K562 (cell line): ENCODE data around the gene EEF2. TPM values are rescaled to one million over a fixed set of nuclear protein-coding genes. Genes with fewer than 3 reads are reported as not detected.

ENCODE experiments used
- ATAC-seq: fragments of 200-7000 bp; cut with Tn5 transposase; 3 replicates; pipeline ENCODE4 v1.9.1; 2020; ENCODE audit warnings: moderate library complexity
- BruUV-seq: library from RNA; stranded (reverse); fragments of 400-500 nt; replicated peaks from 2 replicates; lab custom pipeline; 2021; lab: Mats Ljungman, UMichigan
- CTCF ChIA-PET: fragments of 300-600 bp; formaldehyde crosslinking; extraction: SDS; loops from one replicate; lab custom pipeline; 2021; ENCODE audit warnings: low intra/inter-chr PET ratio; lab: Yijun Ruan, JAX
- POLR2A ChIA-PET: fragments of 300-600, 350-650 bp; sonication (Branson Sonifier 250); formaldehyde crosslinking; extraction: SDS; loops from one replicate; lab custom pipeline; 2021; ENCODE audit warnings: antibody characterized with exemption, inconsistent platforms; lab: Yijun Ruan, JAX
- DNase-seq, 4 experiments: peaks; one replicate each; pipeline versions ENCODE4 v3.0.0 to v3.0.0-alpha.2; 2011 to 2018; ENCODE audit warnings: low spot score in 3 of 4, mixed read lengths in 3 of 4; ENCODE audit errors: extremely low read depth in 1 of 4
- FAIRE-seq: peaks from 2 replicates; lab custom pipeline; 2011; peaks lifted over from hg19 to GRCh38; lab: Jason Lieb, UNC
- H2AFZ ChIP-seq: 2 replicates; pipeline ENCODE4 v1.6.0; 2011; ENCODE audit warnings: low read depth, low read length, control low read depth, inconsistent platforms
- H3K27ac ChIP-seq: fragments of 200-600 bp; 3 replicates; pipeline ENCODE4 v1.8.0; 2011; ENCODE audit warnings: low read depth, mild to moderate bottlenecking, control low read depth, inconsistent platforms, low read length, moderate library complexity, mixed read lengths; ENCODE audit errors: extremely low read depth
- H3K27me3 ChIP-seq, 2 experiments: fragments of 300-600 bp in 1 of 2; 2 replicates in 1 of 2; 3 replicates in 1 of 2; pipeline versions ENCODE4 v1.6.0 to v1.8.0; 2011; ENCODE audit warnings: inconsistent platforms in 2 of 2, low read length in 2 of 2, mild to moderate bottlenecking in 1 of 2, mixed read lengths in 1 of 2, moderate library complexity in 1 of 2; ENCODE audit not compliant: control insufficient read depth in 2 of 2, insufficient read depth in 2 of 2
- H3K36me3 ChIP-seq: fragments of 300-600 bp; 3 replicates; pipeline ENCODE4 v1.8.0; 2011; ENCODE audit warnings: mild to moderate bottlenecking, low read length, inconsistent platforms; ENCODE audit not compliant: control insufficient read depth, insufficient read depth
- H3K4me1 ChIP-seq, 2 experiments: fragments of 200-600 bp in 1 of 2; replicated peaks in 1 of 2; 2 replicates in 1 of 2; 3 replicates in 1 of 2; pipeline versions ENCODE4 v1.5.1 to v1.8.0; 2011; ENCODE audit warnings: inconsistent platforms in 2 of 2, low read length in 2 of 2, mild to moderate bottlenecking in 1 of 2, mixed read lengths in 1 of 2, moderate library complexity in 1 of 2; ENCODE audit not compliant: control insufficient read depth in 2 of 2, insufficient read depth in 2 of 2
- H3K4me2 ChIP-seq: 2 replicates; pipeline ENCODE4 v1.6.1; 2011; ENCODE audit warnings: low read length, control low read depth, inconsistent platforms, mixed read lengths; ENCODE audit not compliant: insufficient read depth
- H3K4me3 ChIP-seq: fragments of 200-600 bp; sonication (generic), shearing (Covaris generic); 2 replicates; pipeline ENCODE4 v1.5.1; 2016; ENCODE audit warnings: control low read depth, inconsistent platforms
- H3K79me2 ChIP-seq: fragments of 200-600 bp; 3 replicates; pipeline ENCODE4 v1.8.0; 2011; ENCODE audit warnings: low read length, inconsistent platforms; ENCODE audit not compliant: control insufficient read depth, insufficient read depth
- H3K9ac ChIP-seq, 2 experiments: 2 replicates each; pipeline versions ENCODE4 v1.6.0 to v1.6.1; 2011; ENCODE audit warnings: low read depth in 2 of 2, low read length in 2 of 2, control low read depth in 1 of 2, inconsistent platforms in 1 of 2, mild to moderate bottlenecking in 1 of 2, mixed read lengths in 1 of 2; ENCODE audit not compliant: insufficient read depth in 1 of 2
- H3K9me1 ChIP-seq: one replicate; pipeline ENCODE4 v1.6.0; 2011; ENCODE audit warnings: inconsistent platforms, mild to moderate bottlenecking, low read length, moderate library complexity; ENCODE audit not compliant: control insufficient read depth, insufficient read depth
- H3K9me3 ChIP-seq: replicated peaks from 2 replicates; pipeline ENCODE4 v1.5.1; 2011; ENCODE audit warnings: low read depth, low read length, inconsistent platforms; ENCODE audit not compliant: control insufficient read depth, insufficient read depth
- H4K20me1 ChIP-seq: replicated peaks from 2 replicates; pipeline ENCODE4 v1.6.1; 2011; ENCODE audit warnings: low read length, inconsistent platforms, mixed read lengths; ENCODE audit not compliant: control insufficient read depth, insufficient read depth
- CBX5 ChIP-seq: IDR thresholded peaks from 2 replicates; pipeline ENCODE4 v1.6.1; 2014; ENCODE audit warnings: low read depth, borderline replicate concordance
- POLR2G ChIP-seq: fragments of 200-400 bp; formaldehyde crosslinking; IDR thresholded peaks from 2 replicates; pipeline ENCODE4 v1.6.1; 2017; ENCODE audit warnings: low read depth, mild to moderate bottlenecking, antibody characterized with exemption, low read length, moderate library complexity
- POU5F1 ChIP-seq: fragments of 150-350 bp; IDR thresholded peaks from 2 replicates; pipeline ENCODE4 v1.6.1; 2014; ENCODE audit warnings: borderline replicate concordance, low read length, low read depth, mild to moderate bottlenecking; ENCODE audit not compliant: partially characterized antibody
- ZFPM2 ChIP-seq: fragments of 250-450 bp; sonication (Bioruptor Pico); IDR thresholded peaks from 2 replicates; pipeline ENCODE4 v1.5.1; 2022; ENCODE audit warnings: mild to moderate bottlenecking
- ZFX ChIP-seq: sonication (generic); formaldehyde crosslinking; IDR thresholded peaks from 2 replicates; pipeline ENCODE4 v1.8.0; 2022; ENCODE audit warnings: mild to moderate bottlenecking, missing genetic modification reagents, moderate library complexity
- ZNF165 ChIP-seq: fragments of 250-450 bp; sonication (Bioruptor Pico); IDR thresholded peaks from 2 replicates; pipeline ENCODE4 v1.4.0; 2020; ENCODE audit warnings: borderline replicate concordance
- ZNF551 ChIP-seq: fragments of 250-450 bp; sonication (Bioruptor Pico); IDR thresholded peaks from 2 replicates; pipeline ENCODE4 v1.5.0; 2021; ENCODE audit warnings: mild to moderate bottlenecking, moderate library complexity
- WGBS: fragments of 100-300 bp; shearing (Covaris generic); methylation state at CpG from one replicate; pipeline ENCODE4 v1.1.6; 2016; ENCODE audit warnings: low coverage, mixed read lengths; ENCODE audit not compliant: insufficient coverage; ENCODE audit errors: missing lambda C conversion rate; 5-methylcytosine and 5-hydroxymethylcytosine counted together
- in situ Hi-C: fragments of 300-500 bp; cut with MboI; formaldehyde crosslinking; loops from 4 replicates; pipeline ENCODE4 v1.15.0; 2018; ENCODE audit warnings: inconsistent platforms, mixed read lengths
- intact Hi-C: fragments of 100-400 bp; cut with micrococcal nuclease; formaldehyde crosslinking; loops from 2 replicates; pipeline ENCODE4 v1.14.2; 2022
- polyA plus RNA-seq, 8 experiments: library from polyadenylated mRNA; depleted of rRNA in 4 of 8; stranded (reverse) in 5 of 8; unstranded in 3 of 8; fragments of >200 nt; fragmentation: Nextera tagmentation in 2 of 8; fragmentation: Illumina TruSeq in 1 of 8; extraction: Ambion mirVana in 2 of 8; extraction: Trizol in 1 of 8; gene quantifications; 2 replicates each; pipeline versions ENCODE4 v1.2.1 to v1.2.3, GENCODE V29; 2011 to 2014; ENCODE audit warnings: inconsistent platforms in 1 of 8, missing spikeins in 1 of 8
- total RNA-seq, 7 experiments: library from RNA; depleted of rRNA in 6 of 7; stranded (reverse); fragments of >200 nt in 6 of 7; fragmentation: Illumina TruSeq in 2 of 7; extraction: Trizol in 2 of 7; gene quantifications; 2 replicates each; pipeline versions ENCODE4 v1.2.1 to v1.2.3, GENCODE V29; 2011 to 2021; ENCODE audit warnings: low replicate concordance in 1 of 7
- TF ChIP-seq, protein P1 (sequence below): IDR thresholded peaks from 2 replicates; pipeline ENCODE4 v1.6.1; 2011; ENCODE audit not compliant: insufficient read length; ENCODE audit errors: extremely low read depth
- TF ChIP-seq, protein P2 (sequence below): fragments of 450-650 bp; formaldehyde crosslinking; IDR thresholded peaks from 2 replicates; pipeline ENCODE4 v1.4.0; 2020; ENCODE audit warnings: mild to moderate bottlenecking, mixed read lengths
- TF ChIP-seq, protein P3 (sequence below): fragments of 450-650 bp; IDR thresholded peaks from 2 replicates; pipeline ENCODE4 v1.6.1; 2016; ENCODE audit warnings: antibody characterized with exemption
- TF ChIP-seq, protein P4 (sequence below): fragments of 250-450 bp; sonication (Bioruptor Pico); IDR thresholded peaks from 2 replicates; pipeline ENCODE4 v1.4.0; 2020; ENCODE audit warnings: mild to moderate bottlenecking, moderate library complexity

The EEF2 gene
- total and polyA plus RNA-seq, 9 of the 15 experiments (the other 6 are each of a cell fraction or from before 2014, with no cell fraction given) = 372 to 3,003 (median 1,453) TPM

DNA sequence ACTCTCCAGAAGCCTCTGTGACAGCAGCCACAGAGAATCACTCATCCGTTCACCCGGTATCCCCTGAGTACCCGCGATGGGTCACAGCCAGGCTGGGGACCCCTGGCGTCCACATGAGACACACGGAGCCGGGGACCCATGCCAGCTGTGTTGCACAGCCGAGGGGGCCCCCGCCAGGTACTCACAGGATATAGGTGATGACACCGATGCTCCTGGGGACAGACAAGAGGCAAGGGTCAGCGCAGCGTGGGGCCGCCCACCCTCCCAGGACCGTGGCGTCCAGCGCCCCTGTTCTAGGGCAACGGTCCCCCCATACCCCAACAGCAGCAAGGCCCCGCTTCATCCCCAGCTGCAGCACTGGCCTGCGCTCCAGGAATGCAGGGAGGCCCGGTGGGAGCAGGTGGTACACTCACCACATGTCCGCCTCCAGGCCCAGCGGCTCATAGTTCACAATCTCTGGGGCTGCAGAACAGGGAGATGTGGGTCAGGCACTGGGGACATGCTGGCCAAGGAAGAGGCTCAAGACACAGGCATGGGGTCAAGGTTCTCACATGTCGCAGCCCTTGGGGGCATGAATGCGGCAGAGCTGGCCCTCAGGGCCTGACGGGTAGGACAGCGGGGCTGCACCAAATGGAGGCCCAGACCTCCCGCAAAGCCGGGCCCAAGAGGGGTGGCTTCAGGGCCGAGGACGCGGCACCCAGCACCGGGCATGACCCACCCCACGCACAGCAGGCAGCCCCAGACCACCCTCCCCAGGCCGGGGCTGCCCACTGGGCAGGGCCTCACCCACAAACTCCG is 21.6 kb downstream of the EEF2 start:
- H3K9ac ChIP-seq = peak overlapping the region in 1 of 2 experiments; percentile 26; a peak in 1 of 4 replicates
- DNase-seq = no peak
- BruUV-seq = no TSS peak
- 95% methylated on average over 19 of the region's 35 CpGs for WGBS
- H3K4me1 ChIP-seq = peaks cover under 1 to 18% of the 10 kb centered on the region in 2 experiments; a peak in 2 of 5 replicates
- H3K4me3 ChIP-seq = no peak overlapping the region
- intact Hi-C loops (no loop called here), in situ Hi-C loops (no loop called here)
- ATAC-seq = no peak
- ChIA-PET CTCF (no interaction called here), POLR2A (interaction anchor here (0.6 to 1.2 kb wide), 2 partner anchors 8 to 24 kb away, joined by 3 to 6 read pairs; partner anchors contain the start of gene DAPK3)
- FAIRE-seq = no peak
- H3K79me2 ChIP-seq = peaks cover 16% of the 10 kb centered on the region
- H3K36me3 ChIP-seq = peaks cover 85% of the 10 kb centered on the region; the same call in 2 of the 3 replicates
- TF ChIP-seq ZNF551 (no peak), ZFX (CRISPR knock-in tag) (0 out of 2 replicates have a peak, but pooled peaks have one; percentile 15), CBX5 (no peak), POLR2G (peak; percentile 18; the same call in 1 of the 2 replicates), POU5F1 (no peak), ZFPM2 (CRISPR knock-in tag) (no peak), ZNF165 (CRISPR knock-in tag) (no peak)
- TF ChIP-seq, protein P1, sequence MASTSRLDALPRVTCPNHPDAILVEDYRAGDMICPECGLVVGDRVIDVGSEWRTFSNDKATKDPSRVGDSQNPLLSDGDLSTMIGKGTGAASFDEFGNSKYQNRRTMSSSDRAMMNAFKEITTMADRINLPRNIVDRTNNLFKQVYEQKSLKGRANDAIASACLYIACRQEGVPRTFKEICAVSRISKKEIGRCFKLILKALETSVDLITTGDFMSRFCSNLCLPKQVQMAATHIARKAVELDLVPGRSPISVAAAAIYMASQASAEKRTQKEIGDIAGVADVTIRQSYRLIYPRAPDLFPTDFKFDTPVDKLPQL = no peak
- TF ChIP-seq, protein P2, sequence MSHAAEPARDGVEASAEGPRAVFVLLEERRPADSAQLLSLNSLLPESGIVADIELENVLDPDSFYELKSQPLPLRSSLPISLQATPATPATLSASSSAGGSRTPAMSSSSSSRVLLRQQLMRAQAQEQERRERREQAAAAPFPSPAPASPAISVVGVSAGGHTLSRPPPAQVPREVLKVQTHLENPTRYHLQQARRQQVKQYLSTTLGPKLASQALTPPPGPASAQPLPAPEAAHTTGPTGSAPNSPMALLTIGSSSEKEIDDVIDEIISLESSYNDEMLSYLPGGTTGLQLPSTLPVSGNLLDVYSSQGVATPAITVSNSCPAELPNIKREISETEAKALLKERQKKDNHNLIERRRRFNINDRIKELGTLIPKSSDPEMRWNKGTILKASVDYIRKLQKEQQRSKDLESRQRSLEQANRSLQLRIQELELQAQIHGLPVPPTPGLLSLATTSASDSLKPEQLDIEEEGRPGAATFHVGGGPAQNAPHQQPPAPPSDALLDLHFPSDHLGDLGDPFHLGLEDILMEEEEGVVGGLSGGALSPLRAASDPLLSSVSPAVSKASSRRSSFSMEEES (CRISPR knock-in tag) = no peak
- TF ChIP-seq, protein P3, sequence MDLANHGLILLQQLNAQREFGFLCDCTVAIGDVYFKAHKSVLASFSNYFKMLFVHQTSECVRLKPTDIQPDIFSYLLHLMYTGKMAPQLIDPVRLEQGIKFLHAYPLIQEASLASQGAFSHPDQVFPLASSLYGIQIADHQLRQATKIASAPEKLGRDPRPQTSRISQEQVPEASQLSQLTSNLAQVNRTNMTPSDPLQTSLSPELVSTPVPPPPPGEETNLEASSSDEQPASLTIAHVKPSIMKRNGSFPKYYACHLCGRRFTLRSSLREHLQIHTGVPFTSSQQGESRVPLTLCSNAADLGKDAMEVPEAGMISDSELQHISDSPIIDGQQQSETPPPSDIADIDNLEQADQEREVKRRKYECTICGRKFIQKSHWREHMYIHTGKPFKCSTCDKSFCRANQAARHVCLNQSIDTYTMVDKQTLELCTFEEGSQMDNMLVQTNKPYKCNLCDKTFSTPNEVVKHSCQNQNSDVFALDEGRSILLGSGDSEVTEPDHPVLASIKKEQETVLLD = no peak
- TF ChIP-seq, protein P4, sequence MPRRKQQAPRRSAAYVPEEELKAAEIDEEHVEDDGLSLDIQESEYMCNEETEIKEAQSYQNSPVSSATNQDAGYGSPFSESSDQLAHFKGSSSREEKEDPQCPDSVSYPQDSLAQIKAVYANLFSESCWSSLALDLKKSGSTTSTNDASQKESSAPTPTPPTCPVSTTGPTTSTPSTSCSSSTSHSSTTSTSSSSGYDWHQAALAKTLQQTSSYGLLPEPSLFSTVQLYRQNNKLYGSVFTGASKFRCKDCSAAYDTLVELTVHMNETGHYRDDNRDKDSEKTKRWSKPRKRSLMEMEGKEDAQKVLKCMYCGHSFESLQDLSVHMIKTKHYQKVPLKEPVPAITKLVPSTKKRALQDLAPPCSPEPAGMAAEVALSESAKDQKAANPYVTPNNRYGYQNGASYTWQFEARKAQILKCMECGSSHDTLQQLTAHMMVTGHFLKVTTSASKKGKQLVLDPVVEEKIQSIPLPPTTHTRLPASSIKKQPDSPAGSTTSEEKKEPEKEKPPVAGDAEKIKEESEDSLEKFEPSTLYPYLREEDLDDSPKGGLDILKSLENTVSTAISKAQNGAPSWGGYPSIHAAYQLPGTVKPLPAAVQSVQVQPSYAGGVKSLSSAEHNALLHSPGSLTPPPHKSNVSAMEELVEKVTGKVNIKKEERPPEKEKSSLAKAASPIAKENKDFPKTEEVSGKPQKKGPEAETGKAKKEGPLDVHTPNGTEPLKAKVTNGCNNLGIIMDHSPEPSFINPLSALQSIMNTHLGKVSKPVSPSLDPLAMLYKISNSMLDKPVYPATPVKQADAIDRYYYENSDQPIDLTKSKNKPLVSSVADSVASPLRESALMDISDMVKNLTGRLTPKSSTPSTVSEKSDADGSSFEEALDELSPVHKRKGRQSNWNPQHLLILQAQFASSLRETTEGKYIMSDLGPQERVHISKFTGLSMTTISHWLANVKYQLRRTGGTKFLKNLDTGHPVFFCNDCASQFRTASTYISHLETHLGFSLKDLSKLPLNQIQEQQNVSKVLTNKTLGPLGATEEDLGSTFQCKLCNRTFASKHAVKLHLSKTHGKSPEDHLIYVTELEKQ = no peak
- H3K27me3 ChIP-seq = no peaks in the 10 kb centered on the region
- H3K27ac ChIP-seq = no peak overlapping the region
- H4K20me1 ChIP-seq = no peaks in the 10 kb centered on the region; the same call in 1 of the 2 replicates
- H2AFZ ChIP-seq = no peak overlapping the region
- no peaks in the 10 kb centered on the region for H3K9me3 ChIP-seq
- H3K9me1 ChIP-seq = no peaks in the 10 kb centered on the region
- no peak overlapping the region for H3K4me2 ChIP-seq
